IMR-90 (cell line): Measurements from ENCODE around the gene TNFRSF1B. TPM values are rescaled to one million over a fixed set of nuclear protein-coding genes. Genes with fewer than 3 reads are reported as not detected.

Experiments
- ATAC-seq: fragments of 200-7000 bp; cut with Tn5 transposase; 2 replicates; pipeline ENCODE4 v1.9.1; 2020; ENCODE audit warnings: low read depth, mild to moderate bottlenecking, moderate library complexity
- BruUV-seq: library from RNA; stranded (reverse); fragments of 400-500 nt; replicated peaks from 2 replicates; lab custom pipeline; 2021; lab: Mats Ljungman, UMichigan
- CTCF ChIA-PET: fragments of 300-600 bp; formaldehyde crosslinking; extraction: SDS; loops from one replicate; lab custom pipeline; 2021; ENCODE audit warnings: antibody characterized with exemption; lab: Yijun Ruan, JAX
- POLR2A ChIA-PET: fragments of 300-600 bp; sonication (Branson Sonifier 250); formaldehyde crosslinking; loops from one replicate; lab custom pipeline; 2022; ENCODE audit warnings: antibody characterized with exemption; ENCODE audit not compliant: unreplicated experiment; lab: Charles Lee
- DNase-seq: peaks from one replicate; pipeline ENCODE4 v3.0.0; 2013
- H2AFZ ChIP-seq: replicated peaks from 2 replicates; pipeline ENCODE3; 2013; ENCODE audit warnings: low read length, mild to moderate bottlenecking; ENCODE audit not compliant: poor library complexity
- H2AK5ac ChIP-seq: 2 replicates; pipeline ENCODE4 v1.6.1; 2013; ENCODE audit warnings: low read depth, low read length, inconsistent platforms
- H2AK9ac ChIP-seq: replicated peaks from 2 replicates; pipeline ENCODE3; 2013; ENCODE audit warnings: mild to moderate bottlenecking, low read depth, low read length, moderate library complexity; ENCODE audit not compliant: poor library complexity
- H2BK120ac ChIP-seq: 2 replicates; pipeline ENCODE4 v1.6.1; 2013; ENCODE audit warnings: low read depth, low read length, inconsistent platforms
- H2BK15ac ChIP-seq: 3 replicates; pipeline ENCODE4 v1.6.1; 2013; ENCODE audit warnings: low read depth, low read length, inconsistent platforms
- H2BK20ac ChIP-seq: 2 replicates; pipeline ENCODE4 v1.6.1; 2013; ENCODE audit warnings: low read depth, mild to moderate bottlenecking, inconsistent platforms, low read length, moderate library complexity
- H2BK5ac ChIP-seq: 2 replicates; pipeline ENCODE4 v1.6.1; 2013; ENCODE audit warnings: mild to moderate bottlenecking, low read depth, low read length, inconsistent platforms; ENCODE audit not compliant: poor library complexity, severe bottlenecking
- H3K14ac ChIP-seq: replicated peaks from 2 replicates; pipeline ENCODE4 v1.6.1; 2013; ENCODE audit warnings: low read depth, low read length, inconsistent platforms
- H3K18ac ChIP-seq: 2 replicates; pipeline ENCODE4 v1.6.1; 2013; ENCODE audit warnings: low read depth, low read length, control low read depth
- H3K23ac ChIP-seq: 2 replicates; pipeline ENCODE4 v1.6.1; 2013; ENCODE audit warnings: low read depth, low read length, inconsistent platforms
- H3K27ac ChIP-seq: 2 replicates; pipeline ENCODE4 v1.5.1; 2013; ENCODE audit warnings: mild to moderate bottlenecking, control low read depth, low read length; ENCODE audit not compliant: insufficient read depth
- H3K27me3 ChIP-seq: 2 replicates; pipeline ENCODE4 v1.6.1; 2013; ENCODE audit warnings: low read length; ENCODE audit not compliant: control insufficient read depth, insufficient read depth
- H3K36me3 ChIP-seq: 2 replicates; pipeline ENCODE4 v1.6.1; 2013; ENCODE audit warnings: low read length, mixed read lengths; ENCODE audit not compliant: control insufficient read depth, insufficient read depth
- H3K4ac ChIP-seq: 2 replicates; pipeline ENCODE4 v1.6.1; 2013; ENCODE audit warnings: low read depth, low read length, inconsistent platforms
- H3K4me1 ChIP-seq: 2 replicates; pipeline ENCODE4 v1.6.1; 2013; ENCODE audit warnings: low read length, mixed read lengths; ENCODE audit not compliant: control insufficient read depth, insufficient read depth
- H3K4me2 ChIP-seq: 2 replicates; pipeline ENCODE4 v1.6.1; 2013; ENCODE audit warnings: low read depth, mild to moderate bottlenecking, control low read depth, low read length, moderate library complexity
- H3K4me3 ChIP-seq: 2 replicates; pipeline ENCODE4 v1.5.1; 2013; ENCODE audit warnings: low read depth, mild to moderate bottlenecking, control low read depth, low read length, moderate library complexity; ENCODE audit not compliant: insufficient read depth
- H3K56ac ChIP-seq: 2 replicates; pipeline ENCODE4 v1.6.1; 2013; ENCODE audit warnings: low read length, inconsistent platforms; ENCODE audit not compliant: insufficient read depth; ENCODE audit errors: extremely low read depth
- H3K79me1 ChIP-seq, 2 experiments: 2 replicates each; pipeline ENCODE4 v1.6.1; 2013; ENCODE audit warnings: low read length in 2 of 2, inconsistent platforms in 1 of 2, low read depth in 1 of 2
- H3K9ac ChIP-seq: 2 replicates; pipeline ENCODE4 v1.6.1; 2013; ENCODE audit warnings: low read depth, low read length, control low read depth
- H3K9me1 ChIP-seq: 2 replicates; pipeline ENCODE4 v1.6.1; 2013; ENCODE audit warnings: low read length, inconsistent platforms; ENCODE audit not compliant: insufficient read depth
- H3K9me3 ChIP-seq: 2 replicates; pipeline ENCODE4 v1.6.1; 2013; ENCODE audit warnings: low read length; ENCODE audit not compliant: control insufficient read depth, insufficient read depth
- H4K20me1 ChIP-seq: 2 replicates; pipeline ENCODE4 v1.6.1; 2013; ENCODE audit warnings: low read length, inconsistent platforms; ENCODE audit not compliant: insufficient read depth
- H4K5ac ChIP-seq: 2 replicates; pipeline ENCODE4 v1.6.1; 2013; ENCODE audit warnings: mild to moderate bottlenecking, low read depth, low read length, control low read depth
- H4K8ac ChIP-seq, 2 experiments: 2 replicates each; pipeline ENCODE4 v1.6.1; 2013; ENCODE audit warnings: low read depth in 2 of 2, low read length in 2 of 2, control low read depth in 1 of 2, inconsistent platforms in 1 of 2
- H4K91ac ChIP-seq: 2 replicates; pipeline ENCODE4 v1.6.1; 2013; ENCODE audit warnings: low read depth, low read length, inconsistent platforms; ENCODE audit not compliant: insufficient read depth
- ELK1 ChIP-seq: fragments of 150-350 bp; IDR thresholded peaks from 2 replicates; pipeline ENCODE4 v1.6.1; 2016; ENCODE audit warnings: low read depth, mild to moderate bottlenecking, low read length, moderate library complexity, borderline replicate concordance
- MAFK ChIP-seq: IDR thresholded peaks from 2 replicates; pipeline ENCODE4 v1.6.1; 2012; ENCODE audit warnings: low read depth, low read length, improper control_type of control experiment
- MXI1 ChIP-seq: IDR thresholded peaks from 2 replicates; pipeline ENCODE4 v1.6.1; 2012; ENCODE audit warnings: low read depth, mild to moderate bottlenecking, low read length, moderate library complexity, borderline replicate concordance
- POLR2A ChIP-seq: IDR thresholded peaks from 2 replicates; pipeline ENCODE4 v1.6.1; 2012; ENCODE audit warnings: mild to moderate bottlenecking, low read depth, low read length
- RCOR1 ChIP-seq: IDR thresholded peaks from 2 replicates; pipeline ENCODE4 v1.6.1; 2012; ENCODE audit warnings: mild to moderate bottlenecking, low read length, improper control_type of control experiment; ENCODE audit not compliant: insufficient replicate concordance
- SMC3 ChIP-seq: fragments of 150-350 bp; IDR thresholded peaks from 2 replicates; pipeline ENCODE4 v1.6.1; 2016; ENCODE audit warnings: low read depth, mild to moderate bottlenecking, antibody characterized with exemption, low read length, moderate library complexity
- USF2 ChIP-seq: fragments of 150-350 bp; IDR thresholded peaks from 2 replicates; pipeline ENCODE4 v1.6.1; 2017; ENCODE audit warnings: mild to moderate bottlenecking, antibody characterized with exemption, low read length, low read depth
- WGBS, 2 experiments: methylation state at CpG; one replicate each; pipeline versions ENCODE4 v1.1.5 to v1.1.7; 2013; ENCODE audit warnings: missing lambda C conversion rate in 2 of 2; ENCODE audit not compliant: insufficient read length in 1 of 2; ENCODE audit errors: extremely low coverage in 2 of 2; 5-methylcytosine and 5-hydroxymethylcytosine counted together
- dilution Hi-C: fragments of 300-500 bp; cut with HindIII; formaldehyde crosslinking; loops from one replicate; pipeline ENCODE4 v1.14.3; 2018; ENCODE audit warnings: low sequenced_read_pairs; ENCODE audit not compliant: unreplicated experiment
- in situ Hi-C: fragments of 300-500 bp; cut with MboI; formaldehyde crosslinking; loops from 3 replicates; pipeline ENCODE4 v1.14.3; 2019; ENCODE audit warnings: low sequenced_read_pairs, inconsistent platforms, mixed read lengths
- intact Hi-C: fragments of 100-400 bp; cut with micrococcal nuclease; formaldehyde crosslinking; loops from 2 replicates; pipeline ENCODE4 v1.10.0; 2022
- polyA plus RNA-seq, 3 experiments: library from polyadenylated mRNA; depleted of rRNA; stranded (reverse); fragments of >200 nt; gene quantifications; 2 replicates each; pipeline ENCODE4 v1.2.3, GENCODE V29; 2012; ENCODE audit warnings: low replicate concordance in 1 of 3
- total RNA-seq: library from RNA; depleted of rRNA; stranded (reverse); fragments of >200 nt; gene quantifications from 2 replicates; pipeline ENCODE4 v1.2.3, GENCODE V29; 2012

Gene TNFRSF1B
- total and polyA plus RNA-seq, 2 of the 4 experiments (the other 2 are of a cell fraction): 4.3 to 8.9 TPM

- peak overlapping the region in 1 of 2 experiments; percentile 40; a peak in 1 of 4 replicates for H4K8ac ChIP-seq
- no peaks in the 10 kb centered on the region for H3K9me3 ChIP-seq
- POLR2A ChIA-PET: no interaction called here
- peak overlapping the region; percentile 47; the same call in 1 of the 2 replicates for H3K18ac ChIP-seq
- H3K79me1 ChIP-seq: peaks cover 7 to 31% of the 10 kb centered on the region in 2 experiments
- H3K4ac ChIP-seq: peak overlapping the region; percentile 42; the same call in 1 of the 2 replicates
- no peak overlapping the region for H4K91ac ChIP-seq
- H3K23ac ChIP-seq: peak overlapping the region; percentile 91
- H2BK15ac ChIP-seq: no peak overlapping the region
- peaks cover 3% of the 10 kb centered on the region for H3K4me1 ChIP-seq
- H3K4me2 ChIP-seq: peak overlapping the region; percentile 95
- peak overlapping the region; percentile 92 for H3K4me3 ChIP-seq
- H4K20me1 ChIP-seq: peaks cover 20% of the 10 kb centered on the region; the same call in 1 of the 2 replicates
- peaks cover 5% of the 10 kb centered on the region for H3K36me3 ChIP-seq
- CTCF ChIA-PET: no interaction called here
- no peak overlapping the region for H2BK5ac ChIP-seq
- no TSS peak for BruUV-seq
- no peaks in the 10 kb centered on the region; the same call in 1 of the 2 replicates for H3K27me3 ChIP-seq
- TF ChIP-seq RCOR1 (no peak), SMC3 (no peak), ELK1 (no peak), POLR2A (no peak), MXI1 (no peak), USF2 (no peak), MAFK (no peak)
- 0 out of 2 replicates have a peak overlapping the region, but pooled peaks have one; percentile 4 for H4K5ac ChIP-seq
- WGBS, 2 experiments: 0% methylated on average over 1 of the region's 4 CpGs; no CpG with 5 or more reads in 1 of the 2 experiments
- no peak overlapping the region for H2AK5ac ChIP-seq
- H2BK120ac ChIP-seq: no peak overlapping the region
- H3K56ac ChIP-seq: no peak overlapping the region; the same call in 1 of the 2 replicates
- peaks cover 4% of the 10 kb centered on the region; the same call in 1 of the 2 replicates for H3K9me1 ChIP-seq
- peak overlapping the region; percentile 95 for H2AK9ac ChIP-seq
- ATAC-seq (peak; percentile 6), DNase-seq (no peak)
- dilution Hi-C loops: no loop called here
- peak overlapping the region; percentile 93 for H2AFZ ChIP-seq
- peak overlapping the region; percentile 40; the same call in 1 of the 2 replicates for H3K14ac ChIP-seq
- in situ Hi-C loops: no loop called here
- peak overlapping the region; percentile 87 for H3K9ac ChIP-seq
- intact Hi-C loops: no loop called here
- H2BK20ac ChIP-seq: no peak overlapping the region
- peak overlapping the region; percentile 24; the same call in 1 of the 2 replicates for H3K27ac ChIP-seq
Measured at GRCh38 chr1:12231276-12231595, 64.4 kb downstream of the TNFRSF1B start.
